Astrocyte (in vitro differentiated cells and primary cell): ENCODE data around the gene HS6ST2.

Experiments
- EZH2 ChIP-seq: IDR thresholded peaks from 2 replicates; pipeline ENCODE4 v1.6.1; 2012; ENCODE audit warnings: mild to moderate bottlenecking, low read length, inconsistent platforms; ENCODE audit not compliant: insufficient read depth
- TF ChIP-seq, protein P1 (sequence below): IDR thresholded peaks from 2 replicates; pipeline ENCODE4 v1.5.1; 2011; ENCODE audit warnings: low read depth, mild to moderate bottlenecking, inconsistent platforms, low read length, moderate library complexity; ENCODE audit not compliant: insufficient read depth

DNA sequence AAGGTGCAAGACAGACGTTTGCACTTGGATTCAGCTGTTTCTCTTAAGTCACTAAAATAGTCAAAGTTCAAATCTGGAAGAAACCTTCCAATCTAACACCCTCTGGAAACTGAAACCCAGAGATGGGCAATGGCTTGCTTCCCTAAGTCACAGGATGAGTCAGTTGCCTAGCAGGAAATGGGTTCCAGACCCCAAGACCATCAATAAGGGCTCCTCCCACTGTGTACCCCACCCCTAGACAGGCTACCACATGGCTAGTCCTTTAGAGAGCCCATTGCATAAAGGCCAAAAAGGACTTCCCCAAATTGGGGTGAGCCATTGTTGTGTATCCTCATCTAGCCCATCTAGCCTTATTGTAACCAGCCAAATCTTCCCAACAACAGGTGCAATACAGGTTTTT is 216.2 kb downstream of the HS6ST2 start:
- TF ChIP-seq, protein P1, sequence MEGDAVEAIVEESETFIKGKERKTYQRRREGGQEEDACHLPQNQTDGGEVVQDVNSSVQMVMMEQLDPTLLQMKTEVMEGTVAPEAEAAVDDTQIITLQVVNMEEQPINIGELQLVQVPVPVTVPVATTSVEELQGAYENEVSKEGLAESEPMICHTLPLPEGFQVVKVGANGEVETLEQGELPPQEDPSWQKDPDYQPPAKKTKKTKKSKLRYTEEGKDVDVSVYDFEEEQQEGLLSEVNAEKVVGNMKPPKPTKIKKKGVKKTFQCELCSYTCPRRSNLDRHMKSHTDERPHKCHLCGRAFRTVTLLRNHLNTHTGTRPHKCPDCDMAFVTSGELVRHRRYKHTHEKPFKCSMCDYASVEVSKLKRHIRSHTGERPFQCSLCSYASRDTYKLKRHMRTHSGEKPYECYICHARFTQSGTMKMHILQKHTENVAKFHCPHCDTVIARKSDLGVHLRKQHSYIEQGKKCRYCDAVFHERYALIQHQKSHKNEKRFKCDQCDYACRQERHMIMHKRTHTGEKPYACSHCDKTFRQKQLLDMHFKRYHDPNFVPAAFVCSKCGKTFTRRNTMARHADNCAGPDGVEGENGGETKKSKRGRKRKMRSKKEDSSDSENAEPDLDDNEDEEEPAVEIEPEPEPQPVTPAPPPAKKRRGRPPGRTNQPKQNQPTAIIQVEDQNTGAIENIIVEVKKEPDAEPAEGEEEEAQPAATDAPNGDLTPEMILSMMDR: no peak
- TF ChIP-seq EZH2: no peak
